Ovary (tissue), 9 donors: ENCODE results near the gene KIAA1671. TPM values are rescaled to one million over a fixed set of nuclear protein-coding genes. Genes with fewer than 3 reads are reported as not detected.

Experiments
- DNase-seq, 5 donors: peaks; one replicate each; pipeline ENCODE4 v3.0.0-alpha.2; 2019 to 2020
- H3K27ac ChIP-seq, 2 donors: fragments of 200-600 bp; one replicate each; pipeline versions ENCODE4 v1.5.1 to v1.8.0; 2019 to 2022
- H3K27me3 ChIP-seq: fragments of 200-600 bp; one replicate; pipeline ENCODE4 v1.8.0; 2022
- H3K36me3 ChIP-seq: fragments of 200-600 bp; sonication (generic); one replicate; pipeline ENCODE4 v1.5.1; 2019
- H3K4me1 ChIP-seq: one replicate; pipeline ENCODE4 v1.8.1; 2013; ENCODE audit warnings: mild to moderate bottlenecking, moderate library complexity; ENCODE audit not compliant: insufficient read depth
- H3K4me3 ChIP-seq: fragments of 200-600 bp; sonication (generic); one replicate; pipeline ENCODE4 v1.5.1; 2017
- H3K9me3 ChIP-seq, 2 donors: fragments of 200-600 bp in 1 of 2; sonication (generic) in 1 of 2; one replicate each; pipeline versions ENCODE4 v1.5.1 to v1.8.1; 2013 to 2019; ENCODE audit warnings: mild to moderate bottlenecking in 1 of 2, moderate library complexity in 1 of 2
- CTCF ChIP-seq, 3 donors: fragments of 450-650 bp in 2 of 3; fragments of 200-600 bp in 1 of 3; IDR thresholded peaks; one replicate each; pipeline versions ENCODE4 v1.5.1 to v1.8.0; 2016 to 2022; ENCODE audit warnings: antibody characterized with exemption in 3 of 3, mild to moderate bottlenecking in 1 of 3
- EP300 ChIP-seq: sonication (generic); formaldehyde crosslinking; IDR thresholded peaks from one replicate; pipeline ENCODE4 v1.6.1; 2017; ENCODE audit warnings: antibody characterized with exemption
- POLR2A ChIP-seq: fragments of 450-650 bp; IDR thresholded peaks from one replicate; pipeline ENCODE4 v1.6.1; 2017; ENCODE audit warnings: antibody characterized with exemption, mild to moderate bottlenecking, moderate library complexity
- WGBS, 3 donors: extraction: QIAGEN DNeasy Blood & Tissue Kit in 1 of 3; methylation state at CpG; one replicate each; pipeline versions ENCODE4 v1.1.5 to v1.1.7; 2013 to 2017; 5-methylcytosine and 5-hydroxymethylcytosine counted together
- intact Hi-C, 4 donors: fragments of 100-400 bp; cut with DNase I; formaldehyde crosslinking; loops; one replicate each; pipeline versions ENCODE4 v1.11.0 to v1.15.1; 2022 to 2023
- polyA plus RNA-seq, 2 donors: library from polyadenylated mRNA; stranded (reverse); fragments of 200-250 nt in 1 of 2; fragments of 350-450 nt in 1 of 2; fragmentation: Illumina TruSeq in 1 of 2; extraction: RNeasy Lipid Tissue Mini Kit (QIAGEN cat#74804) in 1 of 2; gene quantifications; one replicate each; pipeline ENCODE4 v1.2.3, GENCODE V29; 2013 to 2014
- total RNA-seq, 7 donors: library from RNA; depleted of rRNA in 2 of 7; stranded (reverse); fragments of >200 nt in 2 of 7; fragmentation: NEBNext Ultra II Directional in 3 of 7; extraction: Animal tissue kit (Norgen Biotek cat#: 25700) in 3 of 7; gene quantifications; one replicate each; pipeline versions ENCODE4 v1.1.0 to v1.2.4, GENCODE V29; 2016 to 2023
- donor health status: DM: no; HTN: no; CAD: no; lungs with moderate emphysema.
- donor health status: DM: no; HTN: no; CAD: no.
- donor health status: Bipolar disorder and iron deficiency.
- donor health status: DM: yes; HTN: yes; CAD: no.
- donor health status: DM: no; HTN: no; CAD: no.
- donor health status: DM: yes; HTN: yes; CAD: no.

KIAA1671 gene
- total and polyA plus RNA-seq, 9 donors: 9.8 to 27.9 (median 24.5) TPM

- intact Hi-C loops: no loop called here
- H3K27me3 ChIP-seq: no peaks in the 10 kb centered on the region
- H3K36me3 ChIP-seq: no peaks in the 10 kb centered on the region
- no peaks in the 10 kb centered on the region for H3K9me3 ChIP-seq
- no peak for DNase-seq
- H3K27ac ChIP-seq: no peak overlapping the region
- peaks cover 6% of the 10 kb centered on the region for H3K4me1 ChIP-seq
- H3K4me3 ChIP-seq: no peak overlapping the region
- TF ChIP-seq CTCF (IDR thresholded peaks at IDR 0.05) (no peak), EP300 (no peak), POLR2A (no peak)
- 91 to 93% (median 92%) methylated on average over 8 of the region's 8 CpGs for WGBS, 3 donors
These were observed 9.6 kb downstream of the KIAA1671 start for GRCh38 chr22:24962094-24962493.

- DNase-seq: no peak
- H3K27me3 ChIP-seq: no peaks in the 10 kb centered on the region
- TF ChIP-seq EP300 (no peak), POLR2A (no peak), CTCF (IDR thresholded peaks at IDR 0.05) (no peak)
- peaks cover 6% of the 10 kb centered on the region for H3K4me1 ChIP-seq
- 90 to 95% (median 92%) methylated on average over 11 of the region's 11 CpGs for WGBS, 3 donors
- no peaks in the 10 kb centered on the region for H3K36me3 ChIP-seq
- H3K27ac ChIP-seq: no peak overlapping the region
- intact Hi-C loops: no loop called here
- no peaks in the 10 kb centered on the region for H3K9me3 ChIP-seq
- H3K4me3 ChIP-seq: no peak overlapping the region
These were observed 10.3 kb downstream of the KIAA1671 start for GRCh38 chr22:24962835-24963234.

- Histone ChIP-seq H3K27ac (no peak overlapping the region), H3K9me3 (no peaks in the 10 kb centered on the region), H3K4me3 (no peak overlapping the region), H3K36me3 (no peaks in the 10 kb centered on the region), H3K27me3 (no peaks in the 10 kb centered on the region), H3K4me1 (peaks cover 6% of the 10 kb centered on the region)
- 77 to 84% (median 82%) methylated on average over 3 of the region's 3 CpGs for WGBS, 3 donors
- no peak for DNase-seq
- intact Hi-C loops: no loop called here
- TF ChIP-seq CTCF (IDR thresholded peaks at IDR 0.05) (no peak), POLR2A (no peak), EP300 (no peak)
These were observed 11.9 kb downstream of the KIAA1671 start for GRCh38 chr22:24964441-24964840.

- H3K4me1 ChIP-seq: peaks cover 12% of the 10 kb centered on the region
These were observed 13.5 kb downstream of the KIAA1671 start for GRCh38 chr22:24965822-24966626.

More at GRCh38 chr22:24965822-24966626, 13.5 kb downstream of the KIAA1671 start:
- DNase-seq: peak; percentile 58 to 85 (median 75)
- Histone ChIP-seq H3K9me3 (no peaks in the 10 kb centered on the region), H3K4me3 (no peak overlapping the region), H3K27ac (peak overlapping the region; percentile 31 to 41), H3K36me3 (no peaks in the 10 kb centered on the region), H3K27me3 (no peaks in the 10 kb centered on the region)
- intact Hi-C loops: no loop called here
- 3 to 23% (median 3%) methylated on average over 9 of the region's 9 CpGs for WGBS, 3 donors
- TF ChIP-seq EP300 (no peak), POLR2A (no peak), CTCF (IDR thresholded peaks at IDR 0.05) (no peak)
